HG03025 (cell line): Measurements from ENCODE around the gene CEP170B.
"Not testable (repeated sequence)": the region's sequence is repeated elsewhere in the genome, so short reads cannot be mapped to it uniquely, and the experiment has no call there.

Source experiments
- ATAC-seq: cut with Tn5 transposase; IDR thresholded peaks from one replicate; pipeline ENCODE4 v1.9.1; 2021; ENCODE audit warnings: mild to moderate bottlenecking, moderate library complexity; ENCODE audit not compliant: unreplicated experiment, low FRiP score

Gene CEP170B

GRCh38 chr14:104903990-104904389, 38.9 kb downstream of the CEP170B start:
- ATAC-seq = no peak

GRCh38 chr14:104904650-104905578, 39.8 kb downstream of the CEP170B start:
- not testable (repeated sequence) for ATAC-seq

- not testable (repeated sequence) for ATAC-seq
Measured at GRCh38 chr14:104905579-104905933, 40.5 kb downstream of the CEP170B start.

- ATAC-seq = no peak
Measured at GRCh38 chr14:104908303-104908702, 43.2 kb downstream of the CEP170B start.

- no peak for ATAC-seq
Measured at GRCh38 chr14:104912053-104912452, 47.0 kb downstream of the CEP170B start.

- ATAC-seq = no peak
Measured at GRCh38 chr14:104913435-104913834, 48.4 kb downstream of the CEP170B start.

- ATAC-seq = no peak
Measured at GRCh38 chr14:104917116-104917515, 52.0 kb downstream of the CEP170B start.

GRCh38 chr14:104917993-104918392, 52.9 kb downstream of the CEP170B start:
- ATAC-seq = no peak

GRCh38 chr14:104919152-104919992, 54.3 kb downstream of the CEP170B start:
- ATAC-seq = not testable (repeated sequence)

- ATAC-seq = no peak
Measured at GRCh38 chr14:104919993-104920315, 54.9 kb downstream of the CEP170B start.

GRCh38 chr14:104923640-104924420, 58.8 kb downstream of the CEP170B start:
- no peak for ATAC-seq

- no peak for ATAC-seq
Measured at GRCh38 chr14:104924421-104925213, 59.5 kb downstream of the CEP170B start, which contains the start of gene PLD4. PLD4 (plus strand) TSS chr14:104924879; CDS start chr14:104927141, 2,262 bp downstream.

GRCh38 chr14:104925214-104925854, 60.3 kb downstream of the CEP170B start:
- ATAC-seq = no peak

GRCh38 chr14:104925855-104926609, 61.0 kb downstream of the CEP170B start:
- ATAC-seq = peak; percentile 16

GRCh38 chr14:104926619-104927431, 61.8 kb downstream of the CEP170B start:
- peak; percentile 48 for ATAC-seq

- ATAC-seq = no peak
Measured at GRCh38 chr14:104927432-104927816, 62.4 kb downstream of the CEP170B start.

GRCh38 chr14:104927901-104928300, 62.8 kb downstream of the CEP170B start:
- ATAC-seq = no peak
